HG03045 (cell line): ENCODE data around the gene SCMH1.
"Not testable (repeated sequence)": the region's sequence is repeated elsewhere in the genome, so short reads cannot be mapped to it uniquely, and the experiment has no call there.

Source experiments
- ATAC-seq: cut with Tn5 transposase; IDR thresholded peaks from one replicate; pipeline ENCODE4 v1.9.1; 2021; ENCODE audit warnings: mild to moderate bottlenecking, moderate library complexity; ENCODE audit not compliant: unreplicated experiment

The SCMH1 gene

DNA sequence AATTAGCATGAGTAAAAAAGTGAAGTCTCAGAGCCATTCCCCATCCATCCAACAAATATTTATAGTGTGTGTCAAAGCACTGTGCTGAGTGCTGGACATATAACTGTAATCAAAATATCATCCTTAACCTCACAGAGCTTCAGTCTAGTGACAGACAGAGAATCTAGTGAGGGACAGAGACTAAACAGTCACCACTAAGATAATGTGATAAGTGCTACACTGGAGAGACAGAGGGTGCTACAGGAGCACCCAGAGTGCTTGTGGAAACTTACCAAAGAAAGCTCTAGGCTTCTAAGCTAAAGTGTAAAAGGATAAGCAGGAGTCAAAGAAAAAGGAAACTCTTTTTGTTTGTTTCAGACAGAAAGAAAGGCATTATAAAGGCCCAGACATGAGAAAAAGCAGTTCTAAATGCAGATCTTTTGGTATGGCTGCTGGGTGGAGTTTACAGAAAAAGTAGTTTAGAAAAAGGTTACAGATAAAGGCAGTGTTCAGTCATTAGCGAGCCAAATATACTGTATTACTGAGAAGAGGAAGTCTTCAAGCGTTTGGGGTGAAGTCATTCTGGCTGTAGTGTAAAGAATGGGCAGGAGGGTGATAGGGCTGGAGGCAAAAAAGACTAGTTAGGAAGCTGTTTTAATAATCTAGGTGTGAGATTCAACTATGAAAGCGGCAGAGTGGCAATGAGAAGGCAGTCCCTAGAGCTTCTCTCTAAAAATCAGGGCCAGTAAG, 83.8 kb downstream of the SCMH1 start:
- no peak for ATAC-seq

DNA sequence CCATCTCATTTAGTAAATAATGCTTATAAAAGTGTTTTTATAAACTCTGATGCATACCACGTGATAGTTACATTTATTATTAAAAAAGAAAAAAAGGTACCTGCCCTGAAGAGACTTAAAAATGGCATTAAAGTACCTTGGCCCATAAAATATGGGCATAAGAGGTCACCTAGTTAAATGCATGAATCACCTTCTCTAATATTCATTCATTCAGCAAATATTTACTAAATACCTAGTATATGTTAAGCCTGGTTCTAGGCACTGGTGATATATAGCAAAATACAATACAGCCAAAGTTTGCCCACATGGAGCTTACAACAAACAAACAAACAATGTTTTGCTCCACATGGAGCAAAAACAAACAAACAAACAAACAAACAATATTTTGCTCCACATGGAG, 87.0 kb downstream of the SCMH1 start:
- ATAC-seq, result no peak

DNA sequence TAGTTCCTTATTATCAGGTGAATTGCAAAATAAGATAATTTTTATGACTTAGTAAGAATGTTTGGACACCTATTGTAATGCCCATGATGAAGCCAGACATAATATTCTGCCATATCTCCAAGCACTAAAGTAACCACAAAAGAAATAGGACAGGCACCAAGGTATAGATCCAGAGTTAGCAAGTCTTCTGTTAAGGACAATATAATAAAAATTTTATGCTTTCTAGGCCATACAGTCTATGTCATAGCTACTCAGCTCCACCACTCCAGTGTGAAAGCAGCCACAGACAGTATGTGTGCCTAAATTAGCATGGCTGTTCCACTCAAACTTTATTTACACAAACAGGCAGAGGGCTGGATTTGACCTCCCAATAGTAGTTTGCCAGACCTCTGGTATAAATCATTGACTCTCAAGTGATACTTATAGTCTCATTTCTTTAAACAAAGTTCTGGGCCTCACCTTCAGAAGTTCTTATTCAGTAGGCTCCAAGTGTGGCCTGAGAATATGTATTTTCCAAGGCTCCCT, 88.3 kb downstream of the SCMH1 start:
- no peak for ATAC-seq

DNA sequence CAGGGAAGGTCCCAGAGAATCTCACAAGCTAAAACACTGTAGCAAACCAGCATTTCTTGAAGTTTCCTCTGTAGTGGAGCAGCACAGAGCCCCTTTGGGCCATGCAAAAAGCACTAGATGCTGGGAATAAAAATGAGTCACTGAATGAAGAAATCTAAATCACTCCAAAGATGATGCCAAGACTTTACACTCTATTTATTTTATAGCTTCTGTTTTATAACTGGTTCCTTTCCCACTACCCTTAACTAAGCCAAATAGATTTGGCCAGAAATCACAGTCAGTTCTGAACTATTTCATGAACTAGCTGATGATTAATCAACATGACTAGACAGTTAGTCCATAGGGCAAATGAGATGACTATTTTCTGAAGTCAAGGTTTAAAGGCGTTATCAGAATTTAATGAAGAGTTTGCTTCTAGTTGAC, 89.5 kb downstream of the SCMH1 start:
- no peak for ATAC-seq

DNA sequence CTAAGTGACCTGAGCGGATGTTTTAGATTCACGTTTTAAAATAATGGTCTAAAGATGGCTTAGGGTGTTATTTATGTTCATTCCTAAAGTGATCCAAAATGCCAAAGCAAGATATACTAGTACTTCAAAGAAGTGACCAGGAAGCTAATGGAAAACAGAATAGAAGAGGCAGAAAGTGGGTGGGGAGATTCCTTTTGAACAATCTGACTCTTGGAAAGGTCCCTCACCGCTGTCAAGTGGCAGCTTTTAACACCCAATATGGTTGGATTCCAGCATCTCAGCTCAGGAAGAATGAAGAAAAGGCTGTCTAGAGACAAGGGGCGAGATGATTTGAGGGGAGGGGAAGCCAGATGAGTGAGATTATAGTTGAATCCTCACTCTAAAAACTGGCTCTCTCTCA, 90.3 kb downstream of the SCMH1 start:
- no peak for ATAC-seq

DNA sequence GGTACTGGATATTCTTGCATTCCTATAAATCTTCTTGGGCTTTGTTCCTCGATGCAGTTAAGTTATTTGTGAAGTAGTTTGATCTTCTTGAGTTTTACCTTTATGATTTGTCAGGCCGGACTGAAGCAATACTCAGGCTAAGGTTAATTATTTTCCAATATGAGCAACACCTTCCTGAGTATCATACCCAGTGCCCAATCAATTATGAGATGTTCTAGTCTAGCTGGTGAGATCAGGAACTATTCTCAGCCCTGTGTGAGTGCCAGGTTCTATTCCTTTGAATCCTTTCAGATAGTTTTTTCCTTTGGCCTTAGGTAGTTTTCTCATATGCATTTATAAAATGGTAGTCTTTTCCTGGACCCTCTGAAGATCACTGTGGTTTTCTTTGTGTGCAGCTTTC, 92.5 kb downstream of the SCMH1 start:
- no peak for ATAC-seq

DNA sequence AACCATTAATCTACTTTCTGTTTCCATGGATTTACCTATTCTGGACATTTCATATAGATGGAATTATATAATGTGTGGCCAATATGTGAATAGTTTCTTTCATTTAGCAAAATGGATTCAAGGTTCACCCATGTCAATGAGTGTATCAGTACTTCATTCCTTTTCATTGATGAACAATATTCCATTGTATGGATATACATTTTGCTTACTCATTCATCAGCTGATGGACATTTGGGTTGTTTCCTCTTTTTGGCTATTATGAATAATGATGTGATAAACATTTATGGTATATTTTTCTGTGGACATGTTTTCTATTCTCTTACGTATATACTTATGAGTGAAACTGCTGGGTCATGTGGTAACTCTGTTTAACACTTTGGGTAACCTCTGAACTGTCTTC, 97.8 kb downstream of the SCMH1 start:
- ATAC-seq, result no peak

DNA sequence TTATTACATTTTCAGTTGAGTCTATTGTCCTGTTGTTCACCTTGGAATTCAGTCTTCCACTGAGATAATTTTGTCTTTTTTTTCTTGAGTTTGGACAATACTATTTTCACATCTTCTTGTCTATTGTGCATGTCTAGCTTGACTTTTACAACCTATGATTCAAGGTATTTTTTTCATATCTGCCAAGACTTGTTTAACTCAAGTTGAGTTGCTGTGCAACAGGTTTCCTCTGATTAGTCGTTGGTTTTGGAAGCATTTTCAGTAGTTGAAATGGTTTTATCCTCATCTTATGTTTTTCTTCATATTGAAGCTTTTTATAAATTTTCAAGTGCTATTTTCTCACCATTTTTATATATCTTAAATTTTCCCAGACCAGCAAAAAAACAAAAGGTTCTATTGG, 103.6 kb downstream of the SCMH1 start:
- no peak for ATAC-seq

DNA sequence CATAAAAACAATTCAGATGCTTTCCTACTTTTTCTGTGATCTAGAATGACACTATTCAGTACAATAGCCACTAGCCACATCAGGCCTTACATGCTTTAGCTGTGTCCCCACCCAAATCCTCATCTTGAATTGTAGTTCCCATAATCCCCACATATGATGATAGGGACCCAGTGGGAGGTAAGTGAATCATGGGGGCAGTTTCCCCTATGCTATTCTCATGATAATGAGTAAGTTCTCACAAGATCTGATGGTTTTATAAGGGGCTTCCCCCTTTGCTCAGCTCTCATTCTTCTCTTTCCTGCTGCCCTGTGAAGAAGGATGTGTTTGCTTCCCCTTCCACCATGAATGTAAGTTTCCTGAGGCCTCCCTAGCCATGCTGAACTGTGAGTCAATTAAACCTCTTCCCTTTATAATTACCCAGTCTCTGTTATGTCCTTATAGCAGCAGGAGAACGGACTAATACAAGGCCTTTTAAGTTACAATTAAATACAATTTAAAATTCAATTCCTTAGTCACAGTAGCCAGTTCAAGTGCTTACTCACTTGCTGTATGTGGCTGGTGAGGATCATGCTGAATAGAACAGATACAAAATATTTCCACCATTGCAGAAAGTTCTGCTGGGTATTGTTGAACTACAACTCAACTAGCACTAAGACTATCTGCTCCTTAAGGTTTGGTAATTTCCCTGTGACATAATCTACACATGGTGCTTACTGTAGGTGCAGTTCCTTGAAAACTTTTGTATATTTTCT, 106.7 kb downstream of the SCMH1 start:
- ATAC-seq, result no peak

DNA sequence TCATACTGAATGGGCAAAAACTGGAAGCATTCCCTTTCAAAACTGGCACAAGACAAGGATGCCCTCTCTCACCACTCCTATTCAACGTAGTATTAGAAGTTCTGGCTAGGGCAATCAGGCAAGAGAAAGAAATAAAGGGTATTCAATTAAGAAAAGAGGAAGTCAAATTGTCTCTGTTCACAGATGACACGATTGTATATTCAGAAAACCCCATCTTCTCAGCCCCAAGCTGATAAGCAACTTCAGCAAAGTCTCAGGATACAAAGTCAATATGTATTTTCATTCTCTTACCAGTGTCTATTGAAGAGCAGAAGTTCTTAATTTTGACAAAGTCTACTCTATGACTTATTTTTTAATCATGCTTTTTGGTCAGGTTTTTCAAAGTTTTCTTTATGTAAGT, 107.8 kb downstream of the SCMH1 start:
- not testable (repeated sequence) for ATAC-seq

DNA sequence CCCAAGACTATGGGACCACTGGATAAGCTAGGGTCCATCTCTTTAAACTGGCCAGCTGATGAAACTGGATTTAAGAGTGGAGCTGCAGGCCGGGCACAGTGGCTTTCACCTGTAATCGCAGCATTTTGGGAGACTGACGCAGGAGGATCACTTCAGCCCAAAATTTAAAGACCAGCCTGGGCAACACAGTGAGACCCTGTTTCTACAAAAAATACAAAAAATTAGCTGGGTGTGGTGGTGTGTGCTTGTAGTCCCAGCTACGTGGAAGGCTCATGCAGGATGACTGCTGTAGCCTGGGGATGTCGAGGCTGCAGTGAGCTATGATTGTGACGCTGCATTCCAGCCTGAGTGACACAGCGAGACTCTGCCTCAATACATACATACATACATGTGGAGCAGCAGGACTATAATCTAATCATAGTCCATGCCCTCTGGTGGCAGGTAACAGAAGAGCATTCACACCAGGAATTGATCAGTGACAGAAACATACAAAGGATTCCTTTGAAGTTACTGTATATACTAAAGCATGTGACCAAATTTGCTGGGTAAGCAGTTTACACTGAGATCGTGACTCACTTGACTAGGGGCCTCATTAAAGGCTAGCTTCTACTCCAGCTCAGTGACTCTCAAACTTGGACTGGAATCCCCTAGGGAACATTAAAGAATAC, 119.1 kb downstream of the SCMH1 start:
- no peak for ATAC-seq

DNA sequence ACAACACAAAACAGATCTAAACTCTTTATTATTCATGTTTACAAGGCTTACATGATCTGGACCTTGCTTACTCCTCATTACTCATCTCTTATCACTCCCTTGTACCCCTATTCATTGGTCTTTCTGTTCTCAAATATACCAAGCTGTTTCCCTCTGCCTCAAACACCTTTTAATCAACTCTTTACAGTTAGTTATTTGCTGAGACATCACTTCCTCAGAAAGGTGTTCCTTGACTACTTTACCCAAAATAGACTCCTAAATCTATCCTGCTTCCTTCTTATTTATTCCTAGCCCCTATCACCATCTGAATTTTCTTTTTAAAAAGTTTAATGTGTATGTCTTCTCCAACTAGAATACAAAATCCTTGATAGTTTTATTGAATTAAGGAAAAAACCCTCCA, 120.0 kb downstream of the SCMH1 start:
- ATAC-seq, result no peak

DNA sequence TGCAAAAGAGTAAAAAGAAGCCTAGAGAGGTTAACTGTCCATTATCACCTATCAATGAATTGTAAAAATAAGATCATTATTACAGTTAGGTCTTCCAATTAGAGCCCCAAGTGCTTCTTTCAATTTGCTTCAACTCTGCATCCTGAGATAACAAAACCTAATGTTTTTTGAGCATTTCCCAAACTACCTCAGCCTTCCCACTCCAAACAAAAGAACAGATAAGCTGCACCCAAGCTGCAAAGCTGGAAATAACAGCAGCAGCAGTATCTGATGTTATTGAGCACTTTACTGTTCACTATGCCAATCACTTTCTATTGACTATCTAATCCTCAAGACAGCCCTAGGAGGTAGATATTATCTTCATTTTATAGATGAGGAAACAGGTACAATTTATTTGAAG, 123.5 kb downstream of the SCMH1 start:
- no peak for ATAC-seq

DNA sequence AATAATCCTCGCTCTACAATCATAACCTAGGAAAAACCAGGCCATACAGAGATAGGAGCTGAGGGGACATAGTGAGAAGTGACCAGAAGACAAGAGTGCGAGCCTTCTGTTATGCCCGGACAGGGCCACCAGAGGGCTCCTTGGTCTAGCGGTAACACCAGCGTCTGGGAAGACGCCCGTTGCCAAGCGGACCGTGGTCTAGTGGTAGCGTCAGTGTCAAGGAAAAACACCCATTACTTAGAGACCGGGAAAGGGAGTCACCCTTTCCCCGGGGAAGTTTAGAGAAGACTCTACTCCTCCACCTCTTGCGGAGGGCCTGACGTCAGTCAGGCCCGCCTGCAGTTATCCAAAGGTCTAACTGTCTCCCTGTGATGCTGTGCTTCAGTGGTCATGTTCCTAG, 124.9 kb downstream of the SCMH1 start:
- not testable (repeated sequence) for ATAC-seq

DNA sequence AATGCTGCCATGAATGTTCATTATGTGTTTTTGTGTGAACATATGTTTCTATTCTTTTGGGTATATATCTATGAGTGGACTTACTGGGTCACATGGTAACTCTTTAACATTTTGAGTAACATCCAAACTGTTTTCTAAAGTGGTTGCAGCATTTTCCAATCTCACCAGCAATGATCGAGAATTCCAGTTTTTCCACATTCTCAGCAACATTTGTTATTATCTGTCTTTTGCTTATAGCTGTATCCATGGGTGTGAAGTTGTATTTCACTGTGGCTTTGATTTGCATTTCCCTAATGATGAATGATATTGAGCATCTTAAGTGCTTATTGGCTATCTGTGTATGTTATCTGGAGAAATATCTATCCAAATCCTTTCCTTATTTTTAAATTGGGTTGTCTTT, 131.4 kb downstream of the SCMH1 start:
- ATAC-seq, result no peak

DNA sequence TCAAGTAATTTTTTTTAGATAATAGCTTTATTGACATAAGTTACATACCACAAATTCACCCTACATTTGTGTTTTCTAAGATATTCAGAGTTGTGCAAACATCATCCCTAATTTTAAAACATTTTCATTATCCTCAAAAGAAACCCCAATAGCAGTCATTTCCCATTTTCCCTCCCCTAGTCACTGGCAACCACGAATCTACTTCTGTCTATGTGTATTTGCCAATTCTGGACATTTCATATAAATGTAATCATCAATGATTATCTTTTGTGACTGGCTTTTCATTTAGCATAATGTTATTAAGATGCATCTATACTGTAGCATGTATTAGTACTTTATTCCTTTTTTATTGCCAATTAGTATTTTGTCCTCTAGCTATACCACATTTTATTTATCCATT, 131.8 kb downstream of the SCMH1 start:
- no peak for ATAC-seq

DNA sequence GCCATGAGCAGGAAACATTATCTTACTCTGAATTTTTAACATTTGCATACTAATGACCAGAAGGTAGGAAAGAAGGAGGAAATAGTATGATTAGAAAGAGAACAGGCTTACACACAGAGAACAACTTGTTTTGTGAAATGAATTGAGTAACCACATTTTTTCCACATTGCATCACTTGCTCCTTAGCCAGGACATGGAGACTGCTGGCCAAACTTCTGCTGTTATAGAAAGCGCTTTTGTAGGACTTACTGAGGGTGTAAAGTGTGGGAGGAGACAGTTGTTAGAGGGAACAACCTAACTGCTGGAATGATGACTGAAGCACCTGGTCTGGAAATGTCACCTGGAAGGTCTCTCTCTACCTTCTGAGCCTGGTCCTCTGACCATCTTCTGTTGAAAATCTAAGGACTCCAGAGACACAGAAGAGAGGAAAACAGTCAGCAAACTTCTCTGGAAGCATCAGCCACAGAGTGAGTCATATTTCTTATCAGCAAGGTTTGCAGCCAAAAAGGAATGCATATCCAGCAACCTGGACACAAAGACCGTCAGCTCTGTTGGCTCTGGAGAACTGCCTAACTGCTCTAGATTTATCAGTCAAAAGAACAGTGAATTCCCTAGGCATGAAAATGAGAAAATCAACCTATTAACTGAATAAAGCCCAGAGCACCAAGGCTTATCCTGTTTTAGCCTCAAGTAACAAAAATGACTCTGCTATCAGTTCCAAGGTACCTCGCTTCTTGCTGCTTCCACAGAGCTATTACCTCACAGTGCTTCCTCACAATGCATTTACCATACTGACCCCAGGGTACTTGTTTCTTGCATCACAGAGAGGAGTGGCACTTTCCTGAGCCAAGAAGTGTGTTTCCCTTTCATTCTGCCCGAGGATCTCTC, 132.6 kb downstream of the SCMH1 start:
- ATAC-seq, result no peak

DNA sequence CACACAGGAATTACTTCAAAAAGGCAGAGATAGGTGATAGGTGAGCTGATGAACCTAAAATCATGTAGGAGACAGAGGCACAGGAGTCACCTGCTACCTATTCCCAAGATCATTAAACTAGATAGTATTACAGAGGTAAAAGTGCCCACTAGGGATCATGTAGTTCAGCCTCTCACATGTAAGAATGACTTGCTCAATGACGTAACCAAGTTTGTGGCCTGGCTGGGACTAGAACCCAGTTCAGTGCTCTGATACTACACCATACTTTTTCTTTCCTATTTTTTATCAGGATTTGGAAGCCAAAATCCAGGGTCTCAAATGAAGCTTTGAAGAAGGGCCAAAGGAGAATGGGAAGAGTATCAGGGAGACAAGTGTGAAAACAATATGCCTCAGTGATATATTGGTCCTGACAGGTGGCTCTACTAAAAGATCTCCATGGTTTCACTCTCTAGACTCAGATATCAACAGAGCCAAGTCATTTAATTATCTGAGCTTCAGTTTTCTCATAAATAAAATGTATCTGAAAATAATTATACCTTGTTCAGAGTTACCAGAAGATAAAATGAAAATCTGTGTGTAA, 133.3 kb downstream of the SCMH1 start:
- ATAC-seq, result no peak

DNA sequence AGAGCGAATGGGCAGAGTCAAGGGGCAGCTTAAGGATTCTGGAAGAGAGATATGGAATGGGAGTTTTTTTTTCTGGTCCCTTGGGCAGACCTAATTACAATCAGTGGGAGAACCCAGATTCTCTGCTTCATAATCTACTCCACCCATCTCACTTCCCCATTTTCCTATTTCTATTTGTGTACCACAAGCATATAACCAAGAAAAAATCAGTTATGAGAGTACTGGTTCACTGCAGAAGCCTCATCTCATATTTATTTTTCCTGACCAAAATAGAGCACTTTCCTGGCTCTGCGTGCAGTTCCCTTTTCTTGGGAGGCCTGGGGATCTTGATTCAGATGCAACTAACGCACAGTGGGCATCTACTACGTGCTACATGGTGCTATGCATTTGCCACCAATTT, 138.3 kb downstream of the SCMH1 start:
- ATAC-seq, result no peak

DNA sequence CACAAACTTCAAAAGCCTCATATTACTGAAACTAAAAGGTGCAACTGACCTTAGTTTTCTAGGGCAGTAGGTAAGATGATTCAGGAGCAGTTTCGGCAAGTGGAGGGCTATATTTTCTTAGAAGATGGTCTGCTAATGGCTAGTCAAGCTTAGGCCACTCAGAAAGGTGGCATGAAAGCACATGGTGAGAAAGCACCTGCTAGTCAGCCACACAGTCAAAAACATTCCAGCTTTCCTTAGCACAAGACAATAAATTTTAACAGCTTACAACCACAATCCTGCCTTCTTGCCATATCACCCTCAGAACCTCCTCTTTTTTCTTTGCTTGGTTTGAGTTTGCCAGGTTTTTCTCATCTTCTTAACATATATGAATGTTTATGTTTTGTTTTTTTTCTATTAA, 139.5 kb downstream of the SCMH1 start:
- no peak for ATAC-seq
